H4 (cell line): ENCODE data around the gene PIK3R5. TPM values are rescaled to one million over a fixed set of nuclear protein-coding genes. Genes with fewer than 3 reads are reported as not detected.

Source experiments
- DNase-seq: peaks from one replicate; pipeline ENCODE4 v3.0.0-alpha.2; 2015; ENCODE audit warnings: low spot score
- total RNA-seq: library from RNA; depleted of rRNA; stranded (reverse); fragments of >200 nt; shearing (Covaris generic); gene quantifications from 2 replicates; pipeline ENCODE4 v1.2.3, GENCODE V29; 2014; rRNA removed

PIK3R5 gene
- total RNA-seq, 1 experiment from 2014 or later, result not detected

GRCh38 chr17:8832711-8833352 lies 132.7 kb downstream of the PIK3R5 start:
- DNase-seq, result no peak

- no peak for DNase-seq
Measured at GRCh38 chr17:8831234-8831849, 134.2 kb downstream of the PIK3R5 start.

DNA sequence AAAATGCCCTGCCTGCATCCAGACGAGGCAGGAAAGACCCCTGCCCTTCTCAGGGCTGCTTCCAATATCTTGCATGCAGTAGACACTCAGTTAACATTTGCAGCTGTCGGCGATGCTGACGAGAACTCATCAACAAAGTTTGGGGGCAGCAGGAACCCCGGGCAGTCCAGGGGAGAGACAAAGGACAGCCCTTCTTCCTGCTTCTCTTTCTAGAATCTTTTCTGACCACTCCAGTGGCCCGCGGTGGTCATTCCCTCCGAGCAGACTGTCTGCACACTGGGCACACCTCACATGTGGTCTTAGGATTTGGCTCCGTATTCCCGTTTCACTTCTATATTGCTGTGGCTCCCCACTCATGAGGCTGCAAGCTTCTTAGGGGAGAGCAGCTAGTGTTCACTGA lies 135.4 kb downstream of the PIK3R5 start:
- DNase-seq, result no peak

DNA sequence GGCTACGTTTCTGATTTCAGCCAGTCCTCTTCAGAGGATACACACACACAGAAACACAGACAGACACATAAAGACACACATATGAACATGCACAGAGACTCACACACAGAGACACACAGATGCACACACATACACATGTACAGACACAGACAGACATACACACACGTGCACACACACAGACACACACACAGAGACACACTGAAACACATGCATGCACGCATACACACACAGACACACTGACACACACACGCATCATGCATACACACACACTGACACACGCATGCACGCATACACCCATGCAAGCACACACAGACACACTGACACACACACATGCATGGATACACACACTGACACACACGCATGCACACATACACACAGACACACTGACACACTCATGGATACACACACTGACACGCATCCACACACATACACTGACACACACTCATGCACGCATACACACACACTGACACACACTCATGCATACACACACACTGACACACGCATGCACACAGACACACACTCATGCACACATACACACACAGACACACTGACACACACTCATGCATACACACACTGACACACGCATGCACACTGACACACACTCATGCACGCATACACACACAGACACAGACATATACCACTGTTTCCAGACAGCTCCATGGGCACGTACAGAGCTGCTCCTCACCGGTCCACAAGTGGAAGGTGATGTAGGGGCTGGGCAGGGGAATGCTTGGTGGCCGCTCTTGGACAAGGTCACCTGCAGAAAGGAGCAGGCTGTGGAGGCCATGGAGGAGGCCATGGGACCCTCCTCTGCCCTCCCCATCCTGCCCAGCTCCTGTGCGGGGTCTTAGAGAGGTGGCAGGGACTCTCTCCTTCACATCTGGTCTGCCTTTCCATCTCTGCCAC lies 136.2 kb downstream of the PIK3R5 start:
- no peak for DNase-seq

Other genes starting within 250 kb of the PIK3R5 start
- 0.19 TPM in 1 of 2 replicates, not detected in the other for gene CCDC42, start 220.9 kb downstream of the PIK3R5 start, total RNA-seq
- gene SPDYE4, start 207.2 kb downstream of the PIK3R5 start, total RNA-seq, result not detected in 2 replicates
- not detected in 2 replicates for gene MFSD6L, start 166.3 kb downstream of the PIK3R5 start, total RNA-seq
- not detected in 2 replicates for gene PIK3R6, start 98.0 kb downstream of the PIK3R5 start, total RNA-seq
- 0.88 and 2.0 TPM in 2 replicates for gene NTN1, start 55.8 kb upstream of the PIK3R5 start, total RNA-seq